SK-N-SH (cell line): Measurements from ENCODE around the gene TCF19. TPM values are rescaled to one million over a fixed set of nuclear protein-coding genes. Genes with fewer than 3 reads are reported as not detected.
A peak's percentile ranks its signal among the peaks of the same experiment; 100 is the strongest.

Experiments used
- CTCF ChIA-PET: fragments of 300-600, 350-600 bp; formaldehyde crosslinking; extraction: SDS; loops from one replicate; lab custom pipeline; 2021; lab: Yijun Ruan, JAX
- POLR2A ChIA-PET: fragments of 350-600 bp; sonication (Branson Sonifier 250); formaldehyde crosslinking; extraction: SDS; loops from one replicate; lab custom pipeline; 2020; ENCODE audit warnings: antibody characterized with exemption, inconsistent platforms; lab: Yijun Ruan, JAX
- DNase-seq: peaks from one replicate; pipeline ENCODE4 v3.0.0; 2012
- H2AFZ ChIP-seq: fragments of 200-600 bp; sonication (generic); 2 replicates; pipeline ENCODE4 v1.8.1; 2016; ENCODE audit warnings: antibody characterized with exemption, mild to moderate bottlenecking, low read depth
- H3F3A ChIP-seq: fragments of 200-600 bp; sonication (generic); replicated peaks from 2 replicates; pipeline ENCODE3; 2016; ENCODE audit warnings: antibody characterized with exemption, mild to moderate bottlenecking; ENCODE audit not compliant: insufficient read depth
- H3K27ac ChIP-seq, 2 experiments: fragments of 200-500 bp in 1 of 2; fragments of 200-600 bp in 1 of 2; sonication (Bioruptor generic) in 1 of 2; sonication (generic), shearing (Covaris generic) in 1 of 2; 2 replicates each; pipeline versions ENCODE4 v1.5.1 to v1.6.1; 2014 to 2016; ENCODE audit warnings: low read depth in 2 of 2, inconsistent platforms in 1 of 2, low read length in 1 of 2, mild to moderate bottlenecking in 1 of 2, mixed read lengths in 1 of 2
- H3K27me3 ChIP-seq: fragments of 200-600 bp; sonication (generic), shearing (Covaris generic); 2 replicates; pipeline ENCODE4 v1.6.1; 2016; ENCODE audit warnings: mixed run types; ENCODE audit not compliant: insufficient read depth
- H3K36me3 ChIP-seq, 2 experiments: fragments of 200-500 bp in 1 of 2; fragments of 200-600 bp in 1 of 2; sonication (Bioruptor generic) in 1 of 2; sonication (generic) in 1 of 2; replicated peaks in 1 of 2; 2 replicates each; pipeline versions ENCODE3 to v1.5.1; 2014 to 2016; ENCODE audit warnings: low read length in 1 of 2, mild to moderate bottlenecking in 1 of 2; ENCODE audit not compliant: insufficient read depth in 2 of 2, control insufficient read depth in 1 of 2
- H3K4me1 ChIP-seq, 2 experiments: fragments of 200-500 bp in 1 of 2; fragments of 200-600 bp in 1 of 2; sonication (Bioruptor generic) in 1 of 2; sonication (generic), shearing (Covaris generic) in 1 of 2; 2 replicates each; pipeline versions ENCODE4 v1.5.1 to v1.6.1; 2014 to 2016; ENCODE audit warnings: low read depth in 1 of 2, low read length in 1 of 2, mixed run types in 1 of 2; ENCODE audit not compliant: insufficient read depth in 2 of 2, control insufficient read depth in 1 of 2
- H3K4me2 ChIP-seq: fragments of 200-600 bp; sonication (generic), shearing (Covaris generic); 2 replicates; pipeline ENCODE4 v1.6.1; 2017; ENCODE audit warnings: mixed run types
- H3K4me3 ChIP-seq, 2 experiments: fragments of 200-500 bp in 1 of 2; fragments of 200-600 bp in 1 of 2; sonication (Bioruptor generic) in 1 of 2; sonication (generic), shearing (Covaris generic) in 1 of 2; 2 replicates each; pipeline versions ENCODE4 v1.5.1 to v1.8.1; 2014 to 2016; ENCODE audit warnings: low read depth in 2 of 2, inconsistent platforms in 1 of 2, low read length in 1 of 2, mild to moderate bottlenecking in 1 of 2, mixed read lengths in 1 of 2, moderate library complexity in 1 of 2
- H3K79me2 ChIP-seq: fragments of 200-600 bp; sonication (generic); 2 replicates; pipeline ENCODE4 v1.8.1; 2017; ENCODE audit warnings: mild to moderate bottlenecking; ENCODE audit not compliant: insufficient read depth
- H3K9ac ChIP-seq: fragments of 200-600 bp; sonication (generic); 2 replicates; pipeline ENCODE4 v1.6.1; 2017; ENCODE audit warnings: mixed run types
- H3K9me2 ChIP-seq: fragments of 200-600 bp; sonication (generic); 2 replicates; pipeline ENCODE4 v1.6.1; 2017; ENCODE audit warnings: mixed run types
- H3K9me3 ChIP-seq: fragments of 200-600 bp; sonication (generic); 2 replicates; pipeline ENCODE4 v1.6.1; 2017; ENCODE audit warnings: mixed run types, mild to moderate bottlenecking, moderate library complexity
- H4K20me1 ChIP-seq: fragments of 200-600 bp; sonication (generic); 2 replicates; pipeline ENCODE4 v1.6.1; 2017; ENCODE audit warnings: mild to moderate bottlenecking, mixed run types; ENCODE audit not compliant: insufficient read depth
- EP300 ChIP-seq, 2 experiments: IDR thresholded peaks; 2 replicates each; pipeline versions ENCODE4 v1.4.0 to v1.6.1; 2012; ENCODE audit warnings: borderline replicate concordance in 1 of 2, low read depth in 1 of 2, low read length in 1 of 2
- FOXJ3 ChIP-seq: sonication (generic); formaldehyde crosslinking; IDR thresholded peaks from 2 replicates; pipeline ENCODE4 v1.5.1; 2020; ENCODE audit warnings: mild to moderate bottlenecking, missing genetic modification reagents
- JUND ChIP-seq: IDR thresholded peaks from 2 replicates; pipeline ENCODE4 v1.4.0; 2012
- NRF1 ChIP-seq: IDR thresholded peaks from 2 replicates; pipeline ENCODE4 v1.6.1; 2012; ENCODE audit warnings: low read depth, mild to moderate bottlenecking, low read length
- WGBS: methylation state at CpG from one replicate; pipeline ENCODE4 v1.1.6; 2017; ENCODE audit warnings: low lambda C conversion rate; 5-methylcytosine and 5-hydroxymethylcytosine counted together
- polyA plus RNA-seq, 3 experiments: library from polyadenylated mRNA; depleted of rRNA; stranded (reverse); fragments of >200 nt; gene quantifications; 2 replicates each; pipeline ENCODE4 v1.2.3, GENCODE V29; 2012
- TF ChIP-seq, protein P1 (sequence below): fragments of 150-350 bp; IDR thresholded peaks from 2 replicates; pipeline ENCODE4 v1.6.1; 2017; ENCODE audit warnings: antibody characterized with exemption, low read length, low read depth, borderline replicate concordance
- TF ChIP-seq, protein P2 (sequence below): fragments of 200-600 bp; sonication (generic); IDR thresholded peaks from 2 replicates; pipeline ENCODE4 v1.6.1; 2017; ENCODE audit warnings: antibody characterized with exemption, mild to moderate bottlenecking, moderate library complexity
- TF ChIP-seq, protein P3 (sequence below): IDR thresholded peaks from 2 replicates; pipeline ENCODE4 v1.6.1; 2012; ENCODE audit warnings: mild to moderate bottlenecking, low read depth, low read length, moderate library complexity

The TCF19 gene
- polyA plus RNA-seq, 1 of the 3 experiments (the other 2 are of a cell fraction) = 9.3 TPM

DNA sequence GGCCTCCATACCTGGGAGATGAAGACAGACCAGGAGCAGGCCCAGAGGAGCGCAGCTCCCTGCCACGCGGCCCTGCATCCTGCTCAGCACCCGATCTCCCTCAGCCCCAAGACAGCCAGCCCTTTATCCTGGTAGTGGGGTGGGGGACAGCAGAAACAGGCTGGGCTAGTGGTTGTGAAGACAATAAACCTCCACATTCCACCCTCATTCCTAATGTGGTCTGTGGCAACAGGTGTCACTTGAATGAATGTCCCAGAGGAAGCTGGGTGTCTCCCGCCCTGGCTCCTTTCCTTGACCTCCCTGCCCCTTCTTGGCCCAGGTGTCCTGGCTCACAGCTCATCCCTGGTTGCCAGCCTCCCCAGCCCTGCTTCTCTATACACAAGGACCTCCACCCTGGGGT lies 45.9 kb upstream of the TCF19 start, which contains the start of gene C6orf15:
Gene C6orf15, minus strand, starts transcription at position 98 of the 400 bp plus-strand sequence. Its CDS starts 20 bp downstream, at position 78.
- peaks cover 5% of the 10 kb centered on the region for H3F3A ChIP-seq
- H3K4me2 ChIP-seq = peak within 1 kb of the TSS; percentile 85; the same call in 1 of the 2 replicates
- POLR2A ChIA-PET = no interaction called here
- no peaks in the 10 kb centered on the region for H3K9me3 ChIP-seq
- peaks cover 20% of the 10 kb centered on the region for H3K79me2 ChIP-seq
- TF ChIP-seq, protein P1, sequence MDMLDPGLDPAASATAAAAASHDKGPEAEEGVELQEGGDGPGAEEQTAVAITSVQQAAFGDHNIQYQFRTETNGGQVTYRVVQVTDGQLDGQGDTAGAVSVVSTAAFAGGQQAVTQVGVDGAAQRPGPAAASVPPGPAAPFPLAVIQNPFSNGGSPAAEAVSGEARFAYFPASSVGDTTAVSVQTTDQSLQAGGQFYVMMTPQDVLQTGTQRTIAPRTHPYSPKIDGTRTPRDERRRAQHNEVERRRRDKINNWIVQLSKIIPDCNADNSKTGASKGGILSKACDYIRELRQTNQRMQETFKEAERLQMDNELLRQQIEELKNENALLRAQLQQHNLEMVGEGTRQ = no peak
- TF ChIP-seq EP300 (IDR thresholded peaks at IDR 0.05; ENCODE audit: borderline replicate concordance in 1 of 2, low read depth in 1 of 2, low read length in 1 of 2) = no peak
- no peak for TF ChIP-seq FOXJ3 (CRISPR knock-in tag)
- no peak for TF ChIP-seq JUND
- TF ChIP-seq, protein P2, sequence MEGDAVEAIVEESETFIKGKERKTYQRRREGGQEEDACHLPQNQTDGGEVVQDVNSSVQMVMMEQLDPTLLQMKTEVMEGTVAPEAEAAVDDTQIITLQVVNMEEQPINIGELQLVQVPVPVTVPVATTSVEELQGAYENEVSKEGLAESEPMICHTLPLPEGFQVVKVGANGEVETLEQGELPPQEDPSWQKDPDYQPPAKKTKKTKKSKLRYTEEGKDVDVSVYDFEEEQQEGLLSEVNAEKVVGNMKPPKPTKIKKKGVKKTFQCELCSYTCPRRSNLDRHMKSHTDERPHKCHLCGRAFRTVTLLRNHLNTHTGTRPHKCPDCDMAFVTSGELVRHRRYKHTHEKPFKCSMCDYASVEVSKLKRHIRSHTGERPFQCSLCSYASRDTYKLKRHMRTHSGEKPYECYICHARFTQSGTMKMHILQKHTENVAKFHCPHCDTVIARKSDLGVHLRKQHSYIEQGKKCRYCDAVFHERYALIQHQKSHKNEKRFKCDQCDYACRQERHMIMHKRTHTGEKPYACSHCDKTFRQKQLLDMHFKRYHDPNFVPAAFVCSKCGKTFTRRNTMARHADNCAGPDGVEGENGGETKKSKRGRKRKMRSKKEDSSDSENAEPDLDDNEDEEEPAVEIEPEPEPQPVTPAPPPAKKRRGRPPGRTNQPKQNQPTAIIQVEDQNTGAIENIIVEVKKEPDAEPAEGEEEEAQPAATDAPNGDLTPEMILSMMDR = no peak
- 87% methylated on average over 5 of the region's 5 CpGs for WGBS
- peaks cover 2 to 12% of the 10 kb centered on the region in 2 experiments; a peak in 3 of 4 replicates for H3K4me1 ChIP-seq
- no peaks in the 10 kb centered on the region for H3K9me2 ChIP-seq
- H3K4me3 ChIP-seq = no peak within 1 kb of the TSS
- CTCF ChIA-PET = interaction anchor here (1.2 to 4.8 kb wide), 5 partner anchors 15 to 254 kb away, joined by 3 to 20 read pairs (median 4); no protein-coding TSS in a partner anchor
- no peak within 1 kb of the TSS for H3K27ac ChIP-seq
- H3K9ac ChIP-seq = no peak within 1 kb of the TSS
- no peak within 1 kb of the TSS; the same call in 1 of the 2 replicates for H2AFZ ChIP-seq
- no peak for DNase-seq
- H4K20me1 ChIP-seq = no peaks in the 10 kb centered on the region
- no peaks in the 10 kb centered on the region; the same call in 1 of the 2 replicates for H3K27me3 ChIP-seq
- no peaks in the 10 kb centered on the region for H3K36me3 ChIP-seq

DNA sequence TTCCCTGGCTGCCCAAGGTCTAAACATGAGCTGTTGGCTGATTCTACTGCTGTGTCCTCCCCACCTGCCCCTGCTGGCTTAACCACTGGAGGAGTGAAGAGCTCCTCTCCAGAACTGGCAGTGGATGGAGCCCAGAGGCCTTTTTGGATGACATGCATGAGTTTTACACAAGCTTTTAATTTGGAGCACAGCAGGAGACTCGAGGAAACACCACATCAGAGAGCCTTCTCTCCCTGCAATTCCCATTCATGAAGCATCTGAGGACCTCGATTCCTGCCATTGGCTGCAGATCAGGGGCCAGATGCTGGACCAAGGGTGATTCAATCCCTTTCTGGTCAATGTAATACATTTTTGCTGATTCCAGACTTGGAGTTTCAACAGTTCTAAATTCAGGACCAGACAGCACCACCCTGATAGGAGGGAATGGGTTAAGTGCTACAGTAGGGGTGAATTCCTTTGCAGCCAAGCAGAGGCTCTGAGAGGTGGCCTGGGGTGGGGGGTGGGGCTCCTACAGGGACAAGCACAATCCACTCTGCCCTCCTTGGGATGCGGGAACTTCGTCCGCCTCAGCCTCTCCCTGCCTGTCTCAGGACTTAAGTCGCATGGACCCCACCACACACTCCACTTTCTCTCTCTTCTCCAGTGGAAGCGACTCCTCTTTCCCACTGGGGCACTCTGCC lies 44.4 kb upstream of the TCF19 start:
- Histone ChIP-seq H3K36me3 (no peaks in the 10 kb centered on the region), H3K9me3 (no peaks in the 10 kb centered on the region), H3K9me2 (no peaks in the 10 kb centered on the region), H3K4me1 (peaks cover 2 to 12% of the 10 kb centered on the region in 2 experiments; a peak in 3 of 4 replicates), H4K20me1 (no peaks in the 10 kb centered on the region), H2AFZ (peak overlapping the region; percentile 58), H3K79me2 (peaks cover 30% of the 10 kb centered on the region), H3K4me3 (peak overlapping the region in 1 of 2 experiments; percentile 56; a peak in 1 of 4 replicates), H3K27ac (peak overlapping the region; percentile 67 to 86), H3K9ac (peak overlapping the region; percentile 69; the same call in 1 of the 2 replicates), H3K4me2 (peak overlapping the region; percentile 85; the same call in 1 of the 2 replicates), H3K27me3 (no peaks in the 10 kb centered on the region; the same call in 1 of the 2 replicates), H3F3A (peaks cover 5% of the 10 kb centered on the region)
- TF ChIP-seq, protein P3, sequence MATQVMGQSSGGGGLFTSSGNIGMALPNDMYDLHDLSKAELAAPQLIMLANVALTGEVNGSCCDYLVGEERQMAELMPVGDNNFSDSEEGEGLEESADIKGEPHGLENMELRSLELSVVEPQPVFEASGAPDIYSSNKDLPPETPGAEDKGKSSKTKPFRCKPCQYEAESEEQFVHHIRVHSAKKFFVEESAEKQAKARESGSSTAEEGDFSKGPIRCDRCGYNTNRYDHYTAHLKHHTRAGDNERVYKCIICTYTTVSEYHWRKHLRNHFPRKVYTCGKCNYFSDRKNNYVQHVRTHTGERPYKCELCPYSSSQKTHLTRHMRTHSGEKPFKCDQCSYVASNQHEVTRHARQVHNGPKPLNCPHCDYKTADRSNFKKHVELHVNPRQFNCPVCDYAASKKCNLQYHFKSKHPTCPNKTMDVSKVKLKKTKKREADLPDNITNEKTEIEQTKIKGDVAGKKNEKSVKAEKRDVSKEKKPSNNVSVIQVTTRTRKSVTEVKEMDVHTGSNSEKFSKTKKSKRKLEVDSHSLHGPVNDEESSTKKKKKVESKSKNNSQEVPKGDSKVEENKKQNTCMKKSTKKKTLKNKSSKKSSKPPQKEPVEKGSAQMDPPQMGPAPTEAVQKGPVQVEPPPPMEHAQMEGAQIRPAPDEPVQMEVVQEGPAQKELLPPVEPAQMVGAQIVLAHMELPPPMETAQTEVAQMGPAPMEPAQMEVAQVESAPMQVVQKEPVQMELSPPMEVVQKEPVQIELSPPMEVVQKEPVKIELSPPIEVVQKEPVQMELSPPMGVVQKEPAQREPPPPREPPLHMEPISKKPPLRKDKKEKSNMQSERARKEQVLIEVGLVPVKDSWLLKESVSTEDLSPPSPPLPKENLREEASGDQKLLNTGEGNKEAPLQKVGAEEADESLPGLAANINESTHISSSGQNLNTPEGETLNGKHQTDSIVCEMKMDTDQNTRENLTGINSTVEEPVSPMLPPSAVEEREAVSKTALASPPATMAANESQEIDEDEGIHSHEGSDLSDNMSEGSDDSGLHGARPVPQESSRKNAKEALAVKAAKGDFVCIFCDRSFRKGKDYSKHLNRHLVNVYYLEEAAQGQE = 0 out of 2 replicates have a peak, but pooled peaks have one; percentile 60
- TF ChIP-seq NRF1 = no peak
- TF ChIP-seq FOXJ3 (CRISPR knock-in tag) = no peak
- 22% methylated on average over 7 of the region's 7 CpGs for WGBS
- POLR2A ChIA-PET = no interaction called here
- DNase-seq = no peak
- CTCF ChIA-PET = interaction anchor here (1.3 to 4.8 kb wide), 2 partner anchors 14 to 35 kb away, joined by 3 to 20 read pairs; no protein-coding TSS in a partner anchor
